Right forelimb (tissue), 1 donor: ENCODE results near the gene DNAJC5G.
A peak's percentile ranks its signal among the peaks of the same experiment; 100 is the strongest.
"Not testable (repeated sequence)": the region's sequence is repeated elsewhere in the genome, so short reads cannot be mapped to it uniquely, and the experiment has no call there.

Source experiments
- DNase-seq: peaks from one replicate; pipeline ENCODE4 v3.0.0-alpha.2; 2018

Gene DNAJC5G

DNA sequence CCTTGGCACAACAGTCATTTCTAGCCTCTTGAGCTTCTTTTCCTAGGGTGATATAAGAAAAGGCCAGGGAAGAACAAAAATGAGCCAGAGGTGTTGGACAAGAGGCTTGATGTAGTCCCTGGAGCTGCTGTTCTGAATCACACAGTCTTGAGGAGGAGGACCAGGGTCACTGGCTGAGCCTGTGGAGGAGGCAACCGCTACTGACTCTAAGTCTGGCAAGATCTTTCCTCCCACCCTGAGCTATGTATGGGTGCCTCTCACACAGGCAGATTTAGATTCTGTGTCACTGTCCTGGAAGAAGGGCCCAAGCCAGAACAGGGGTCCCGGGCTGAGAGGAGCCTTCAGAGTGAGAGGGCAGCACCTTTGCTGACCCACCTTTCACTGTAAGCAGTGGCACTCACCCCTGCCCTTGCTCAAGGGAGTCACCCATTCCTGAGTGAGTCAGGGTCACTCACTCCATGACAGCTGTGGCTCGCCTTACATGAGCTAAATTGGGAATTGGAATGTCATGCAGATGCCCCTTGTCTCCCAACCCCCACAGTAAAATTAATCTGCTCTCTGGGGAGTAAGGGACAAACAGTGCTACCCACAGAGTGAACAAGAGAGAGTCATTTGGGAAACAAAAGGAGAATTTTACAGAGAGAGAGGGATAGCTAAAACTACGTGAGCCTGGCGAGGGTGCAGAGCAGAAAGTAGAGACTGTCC, 6.8 kb downstream of the DNAJC5G start, which contains the start of gene TRIM54:
TSS of gene TRIM54 (plus strand) at position 575 of the 705 bp plus-strand sequence. CDS start 303 bp downstream, outside the sequence.
- no peak for DNase-seq

DNA sequence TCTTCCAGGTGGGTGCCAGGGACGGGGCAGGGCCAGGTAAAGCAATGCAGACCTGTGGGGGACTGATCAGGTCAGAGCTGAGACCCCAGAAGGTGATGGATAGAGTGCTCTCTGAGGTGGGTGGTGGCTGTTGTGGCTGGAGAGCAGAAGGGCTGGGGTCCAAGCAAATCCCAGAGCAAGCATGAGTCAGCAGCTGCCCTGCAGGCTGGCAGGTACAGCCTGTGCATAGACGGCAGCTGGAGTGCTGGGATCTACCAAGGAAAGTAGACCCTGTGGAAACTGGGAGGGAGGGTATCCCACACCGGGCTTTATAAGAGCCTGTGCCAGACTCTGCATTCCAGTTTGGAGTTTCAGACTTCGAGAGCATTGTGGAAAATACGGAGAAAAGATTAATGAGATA, 7.7 kb downstream of the DNAJC5G start:
- DNase-seq = no peak

DNA sequence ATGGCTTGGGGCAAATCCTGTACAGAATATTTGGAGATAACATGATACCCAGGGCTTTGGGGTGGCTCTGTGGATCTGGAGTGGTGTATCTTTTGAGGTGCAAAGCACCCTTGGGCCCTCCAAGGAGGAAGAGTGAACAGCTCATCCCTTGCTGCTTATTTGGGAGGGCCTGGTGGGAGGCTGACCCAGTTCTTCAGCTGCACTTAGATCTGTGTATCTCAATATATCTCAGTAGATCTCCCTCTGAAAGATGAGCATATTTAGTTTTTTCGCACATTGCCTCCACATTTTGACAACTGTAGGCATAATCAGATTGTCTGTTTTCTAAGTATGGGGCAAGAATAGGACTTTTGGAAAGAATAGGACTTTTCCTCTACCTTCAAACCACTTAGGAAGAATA, 9.8 kb downstream of the DNAJC5G start:
- DNase-seq = no peak

DNA sequence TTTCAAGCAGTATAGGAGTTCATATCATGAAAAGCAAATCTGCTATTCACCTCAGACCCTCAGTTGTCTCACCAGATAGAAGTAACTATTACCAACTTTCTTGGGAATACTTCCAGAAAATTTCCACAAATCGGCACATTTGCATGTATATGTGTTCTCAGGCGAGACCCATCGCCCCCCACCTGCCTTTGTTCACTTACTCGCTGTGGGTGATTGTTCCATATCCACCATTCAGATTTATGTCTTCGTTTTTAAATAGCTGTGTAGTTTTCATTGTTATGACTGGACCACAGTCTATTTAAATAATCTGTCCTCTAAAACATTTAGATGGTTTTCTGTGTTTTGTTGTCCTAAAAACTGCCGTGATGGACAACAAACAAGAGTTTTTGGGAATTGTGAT, 10.2 kb downstream of the DNAJC5G start:
- no peak for DNase-seq

DNA sequence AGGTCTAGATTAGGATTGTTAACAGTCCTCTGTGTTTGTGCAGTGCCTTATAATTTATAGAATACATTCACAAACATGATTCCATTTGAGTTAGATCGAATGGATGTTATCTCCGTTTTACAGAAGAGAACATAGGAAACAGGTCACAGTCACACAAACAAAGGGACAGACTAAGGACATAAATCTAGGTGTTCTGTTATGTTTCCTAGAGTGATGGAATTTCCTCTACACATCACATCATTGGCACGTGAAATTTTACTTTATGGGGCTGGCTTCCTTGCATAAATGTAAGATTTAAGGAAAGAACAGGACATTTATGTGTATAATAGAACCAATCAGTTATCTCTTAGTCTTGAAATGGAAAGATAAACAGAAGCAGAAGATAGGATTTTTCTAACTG, 13.4 kb downstream of the DNAJC5G start:
- no peak for DNase-seq

DNA sequence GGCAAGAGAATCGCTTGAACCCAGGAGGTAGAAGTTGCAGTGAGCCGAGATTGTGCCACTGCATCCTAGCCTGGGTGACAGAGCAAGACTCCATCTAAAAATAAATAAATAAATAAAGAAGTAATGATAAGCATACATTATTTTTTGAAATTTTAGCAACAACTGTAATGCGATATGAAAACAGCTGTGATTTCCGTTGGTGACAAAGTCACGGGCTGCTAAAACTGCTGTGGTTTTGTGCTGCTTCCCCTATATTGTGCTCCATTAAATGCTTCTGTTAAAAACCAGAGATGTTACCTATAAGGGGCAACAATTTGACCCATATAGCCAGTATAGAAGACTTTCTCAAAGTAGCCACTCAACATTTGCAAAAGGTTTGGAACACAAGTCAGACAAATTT, 15.3 kb downstream of the DNAJC5G start:
- DNase-seq = no peak

DNA sequence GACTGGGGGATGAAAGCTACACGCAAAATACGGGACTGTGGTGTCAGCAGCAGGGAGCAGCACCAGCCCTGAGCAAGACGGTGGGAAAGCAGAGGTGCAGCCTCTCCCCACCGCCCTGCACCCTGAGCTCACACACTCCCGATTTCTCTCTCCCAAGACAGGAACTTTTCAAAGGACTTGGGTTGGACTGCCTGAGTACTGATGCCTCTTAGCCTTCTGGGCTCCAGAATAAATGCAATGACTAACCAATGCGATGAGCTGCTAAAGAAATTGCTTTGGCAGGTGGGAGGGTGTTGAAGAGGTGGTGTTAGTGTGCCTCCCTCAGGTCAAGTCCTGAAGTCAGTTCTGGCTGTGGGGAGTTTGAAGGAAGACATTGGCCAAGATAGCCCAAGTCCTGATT, 16.6 kb downstream of the DNAJC5G start:
- no peak for DNase-seq

DNA sequence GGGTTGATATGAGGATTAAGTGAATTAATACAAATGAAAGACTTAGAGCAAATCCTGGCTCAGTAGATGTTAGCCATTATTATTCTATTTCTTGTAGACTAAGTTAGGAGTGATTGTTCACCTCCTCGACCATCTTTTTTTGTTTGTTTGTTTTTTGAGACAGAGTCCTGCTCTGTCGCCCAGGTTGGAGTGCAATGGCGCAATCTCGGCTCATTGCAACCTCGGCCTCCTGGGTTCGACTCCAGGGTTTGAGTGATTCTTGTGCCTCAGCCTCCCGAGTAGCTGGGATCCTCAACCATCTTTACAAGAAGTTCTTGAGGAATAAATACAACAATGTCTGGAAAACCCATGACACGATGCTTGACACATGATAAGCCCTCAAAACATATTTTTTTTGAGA, 19.7 kb downstream of the DNAJC5G start:
- DNase-seq = no peak

DNA sequence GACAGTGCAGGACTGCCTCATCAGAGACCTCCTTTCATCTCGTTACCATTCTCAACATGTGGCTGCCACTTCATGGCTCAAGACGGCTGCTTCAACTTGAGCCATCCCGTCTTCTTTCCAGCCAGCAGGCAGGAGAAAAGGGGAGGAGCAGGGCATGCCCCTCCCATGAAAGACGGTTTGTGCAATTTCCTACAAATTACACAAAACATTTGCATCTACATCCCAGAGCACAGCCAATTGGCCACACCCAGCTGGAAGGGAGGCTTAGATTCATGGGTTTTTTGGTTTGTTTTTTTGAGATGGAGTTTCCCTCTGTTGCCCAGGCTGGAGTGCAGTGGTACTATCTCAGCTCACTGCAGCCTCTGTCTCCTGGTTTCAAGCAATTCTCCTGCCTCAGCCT, 21.2 kb downstream of the DNAJC5G start:
- DNase-seq = no peak

DNA sequence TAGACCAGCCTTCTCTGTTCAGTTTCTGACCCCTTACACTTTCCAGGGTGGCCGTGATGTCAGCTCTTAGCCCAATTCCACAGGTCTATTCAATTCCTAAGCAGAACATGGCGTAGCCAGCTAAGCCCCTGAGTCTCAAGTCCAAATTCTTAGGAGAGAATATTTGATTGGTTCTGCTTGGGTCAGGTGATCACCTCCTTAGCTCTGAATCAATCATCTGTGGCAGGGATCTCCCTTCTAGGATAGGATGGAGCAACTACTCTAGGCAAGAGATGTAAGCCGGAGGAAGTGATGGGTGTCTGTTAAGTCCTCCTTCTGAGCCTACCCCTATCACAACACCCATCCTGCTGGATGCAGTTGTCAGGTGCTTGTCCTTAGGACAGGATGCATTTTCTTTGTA, 22.0 kb downstream of the DNAJC5G start:
- DNase-seq = no peak

DNA sequence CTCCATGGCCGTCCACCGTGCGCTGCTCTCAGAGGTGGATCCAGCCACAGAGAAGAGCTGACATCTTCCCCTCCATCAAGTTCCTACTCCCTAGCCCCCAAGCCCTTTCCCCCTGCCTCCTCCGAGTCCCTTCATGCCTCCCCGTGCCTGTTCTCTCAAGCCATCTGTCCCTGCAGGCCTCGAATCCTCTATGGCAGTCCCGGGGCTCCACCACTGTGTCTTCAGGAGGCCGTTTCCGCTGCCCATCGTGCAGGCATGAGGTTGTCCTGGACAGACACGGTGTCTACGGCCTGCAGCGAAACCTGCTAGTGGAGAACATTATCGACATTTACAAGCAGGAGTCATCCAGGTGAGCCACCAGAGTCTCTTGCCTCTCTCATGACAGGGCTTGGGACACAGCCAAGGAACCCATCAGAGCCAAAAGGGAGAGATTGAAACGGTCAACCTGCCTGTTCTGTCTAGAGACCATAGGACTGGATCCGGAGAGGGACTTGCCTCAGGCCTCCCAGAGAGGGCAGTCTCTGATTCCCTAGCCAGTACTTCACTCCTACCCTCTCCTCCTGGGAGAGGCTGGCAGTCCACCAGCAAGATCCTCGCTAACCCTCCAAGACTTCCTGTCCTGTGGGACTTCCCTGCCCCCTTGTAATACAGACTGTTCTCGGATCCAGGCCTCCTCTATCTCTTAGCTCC, 23.3 kb downstream of the DNAJC5G start:
- no peak for DNase-seq

DNA sequence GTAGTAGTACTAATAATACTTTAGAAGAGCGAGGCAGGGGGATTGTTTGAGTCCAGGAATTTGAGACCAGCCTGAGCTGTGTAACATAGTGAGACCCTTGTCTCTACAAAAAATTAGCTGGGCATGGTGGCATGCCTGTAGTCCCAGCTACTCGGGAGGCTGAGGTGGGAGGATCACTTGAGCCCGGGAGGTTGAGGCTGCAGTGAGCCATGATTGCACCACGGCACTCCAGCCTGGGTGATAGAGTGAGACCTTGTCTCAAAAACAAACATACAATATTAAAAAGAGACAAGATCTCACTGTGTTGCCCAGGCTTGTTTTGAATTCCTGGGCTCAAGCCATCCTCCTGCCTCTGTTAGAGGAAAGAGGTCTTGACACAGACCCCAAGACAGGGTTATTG, 25.4 kb downstream of the DNAJC5G start:
- not testable (repeated sequence) for DNase-seq

DNA sequence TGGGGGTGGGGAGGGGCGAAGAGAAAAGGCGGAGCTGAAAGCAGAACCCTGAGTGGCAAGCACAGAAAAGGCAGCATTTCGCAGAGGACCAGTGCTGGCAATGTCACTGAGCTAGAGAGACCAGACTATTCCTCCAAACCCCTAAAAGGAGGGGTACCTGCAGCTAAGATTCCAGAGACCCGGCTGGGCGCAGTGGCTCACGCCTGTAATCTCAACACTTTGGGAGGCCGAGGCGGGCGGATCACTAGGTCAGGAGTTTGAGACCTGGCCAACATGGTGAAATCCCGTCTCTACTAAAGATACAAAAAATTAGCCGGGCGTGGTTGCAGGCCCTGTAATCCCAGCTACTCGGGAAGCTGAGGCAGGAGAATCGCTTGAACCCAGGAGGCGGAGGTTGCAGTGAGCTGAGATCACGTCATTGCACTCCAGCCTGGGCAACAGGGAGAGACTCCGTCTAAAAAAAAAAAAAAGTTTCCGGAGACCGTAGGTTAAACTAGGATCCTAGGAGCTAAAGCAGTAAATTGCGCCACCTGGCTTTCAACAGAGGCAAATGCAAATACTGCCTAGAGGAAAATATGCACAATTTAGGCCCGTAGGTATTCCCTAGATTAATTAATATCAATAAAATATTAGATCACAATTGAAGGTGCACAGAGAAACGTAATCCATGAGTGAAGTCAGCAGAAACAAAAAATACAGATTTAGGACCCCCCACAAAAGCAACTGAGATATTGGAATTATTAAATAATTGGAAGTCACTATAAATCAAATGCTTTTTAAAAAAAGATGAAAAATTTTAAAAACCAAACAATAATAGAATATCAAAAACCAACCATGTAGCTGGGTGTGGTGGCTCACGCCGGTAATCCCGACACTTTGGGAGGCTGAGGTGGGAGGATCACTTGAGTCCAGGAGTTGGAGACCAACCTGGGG, 28.1 kb downstream of the DNAJC5G start:
- no peak for DNase-seq

DNA sequence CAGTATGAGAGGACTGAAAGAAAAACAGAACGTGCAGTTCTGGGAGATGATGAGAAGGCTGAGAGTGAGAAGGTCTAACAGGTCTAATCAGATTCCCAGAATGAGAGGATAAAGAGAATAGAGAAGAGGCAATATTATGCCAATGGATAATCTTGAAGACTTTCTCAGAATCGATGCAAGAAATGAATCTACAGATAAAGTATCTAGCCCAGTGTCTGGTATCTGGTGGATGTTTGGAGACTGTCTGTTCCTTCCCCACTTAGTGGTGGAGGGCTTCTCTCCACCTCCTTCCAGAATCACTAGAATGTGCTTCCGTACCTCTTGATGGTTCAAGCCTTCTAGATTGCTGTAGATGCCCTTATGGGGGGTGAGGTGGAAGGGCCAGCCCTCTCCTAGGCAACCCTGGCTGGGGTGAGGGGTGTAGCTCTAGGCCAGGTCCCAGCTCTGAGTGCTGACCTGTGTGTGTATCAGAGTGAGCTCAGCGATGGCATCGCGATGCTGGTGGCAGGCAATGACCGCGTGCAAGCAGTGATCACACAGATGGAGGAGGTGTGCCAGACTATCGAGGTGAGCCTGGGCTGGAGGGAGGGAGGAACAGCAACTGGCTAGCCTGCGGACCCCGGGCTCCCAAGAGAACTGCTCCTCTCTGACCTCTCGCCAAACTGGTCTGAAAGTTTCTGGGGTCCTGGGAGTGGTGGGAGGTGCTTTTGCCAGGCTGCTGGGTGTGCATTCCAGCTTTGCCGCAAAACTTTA, 29.4 kb downstream of the DNAJC5G start:
- DNase-seq = no peak

DNA sequence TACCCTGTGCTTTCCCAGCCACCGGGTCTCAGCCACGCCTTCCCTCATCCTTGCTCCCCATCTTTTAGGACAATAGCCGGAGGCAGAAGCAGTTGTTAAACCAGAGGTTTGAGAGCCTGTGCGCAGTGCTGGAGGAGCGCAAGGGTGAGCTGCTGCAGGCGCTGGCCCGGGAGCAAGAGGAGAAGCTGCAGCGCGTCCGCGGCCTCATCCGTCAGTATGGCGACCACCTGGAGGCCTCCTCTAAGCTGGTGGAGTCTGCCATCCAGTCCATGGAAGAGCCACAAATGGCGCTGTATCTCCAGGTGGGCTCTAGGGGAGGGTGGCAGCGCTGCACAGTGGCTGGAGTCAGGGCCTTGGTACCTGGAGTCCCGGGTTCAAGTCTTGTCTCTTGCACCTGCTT, 30.3 kb downstream of the DNAJC5G start:
- DNase-seq = no peak

DNA sequence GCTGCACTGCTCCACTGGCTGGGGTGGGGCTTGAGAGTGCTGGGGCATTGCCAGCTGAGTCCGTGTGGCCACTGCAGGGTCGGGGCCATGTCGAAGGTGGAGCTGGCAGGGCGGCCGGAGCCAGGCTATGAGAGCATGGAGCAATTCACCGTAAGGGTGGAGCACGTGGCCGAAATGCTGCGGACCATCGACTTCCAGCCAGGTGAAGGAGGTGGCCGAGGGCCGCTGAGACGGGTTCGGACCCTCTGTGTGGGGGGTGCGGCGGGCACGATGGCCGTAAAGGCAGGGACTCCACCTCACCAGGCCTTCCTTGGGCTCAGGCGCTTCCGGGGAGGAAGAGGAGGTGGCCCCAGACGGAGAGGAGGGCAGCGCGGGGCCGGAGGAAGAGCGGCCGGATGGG, 30.9 kb downstream of the DNAJC5G start:
- DNase-seq = no peak

DNA sequence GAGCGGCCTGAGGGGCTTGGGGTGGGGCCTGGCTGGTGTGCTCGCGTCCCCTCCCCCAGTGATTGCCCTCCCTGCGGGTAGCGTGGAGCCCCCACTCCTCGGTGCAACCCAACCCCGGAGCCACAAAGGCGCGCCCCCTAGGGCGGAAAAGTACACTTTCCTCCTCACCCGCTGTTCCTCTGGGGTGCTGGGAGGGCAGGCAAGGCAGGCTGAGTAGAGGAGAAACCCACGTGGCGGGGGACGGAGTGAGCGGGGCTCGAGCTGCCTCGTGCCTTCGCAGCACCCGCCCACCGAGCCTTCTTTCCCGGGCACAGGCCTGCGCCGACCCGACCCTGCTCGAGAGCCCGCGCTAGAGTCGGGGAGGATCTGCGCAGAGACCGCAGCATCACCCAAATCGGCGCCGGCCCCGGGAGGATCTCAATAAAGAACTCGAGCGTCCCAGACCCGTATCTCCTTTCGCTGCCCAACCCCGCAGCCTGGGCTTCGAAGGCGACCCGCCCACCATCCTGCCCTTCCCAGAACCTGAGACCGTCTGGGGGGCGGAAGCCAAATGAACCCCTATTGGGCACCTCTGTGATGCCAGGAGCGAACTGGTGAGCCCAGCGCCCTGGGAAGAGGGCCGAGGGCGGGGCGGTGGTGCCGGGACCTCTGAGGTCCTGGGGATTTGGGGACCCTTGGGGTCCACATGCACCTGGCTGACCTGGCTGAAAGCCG, 31.5 kb downstream of the DNAJC5G start:
- no peak for DNase-seq

DNA sequence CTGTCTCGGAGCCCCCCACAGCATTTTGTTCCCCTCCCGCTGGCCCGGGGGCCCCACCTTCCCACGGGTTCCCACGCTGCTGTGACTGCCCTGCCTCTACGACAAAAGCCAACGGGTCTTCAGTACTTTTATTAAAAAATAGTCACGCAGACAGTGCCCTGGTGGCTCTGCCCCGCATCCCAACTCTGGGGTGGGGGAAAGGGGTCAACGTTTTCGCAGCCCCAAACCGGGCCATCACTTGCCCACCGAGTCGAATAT, 32.0 kb downstream of the DNAJC5G start:
- no peak for DNase-seq

DNA sequence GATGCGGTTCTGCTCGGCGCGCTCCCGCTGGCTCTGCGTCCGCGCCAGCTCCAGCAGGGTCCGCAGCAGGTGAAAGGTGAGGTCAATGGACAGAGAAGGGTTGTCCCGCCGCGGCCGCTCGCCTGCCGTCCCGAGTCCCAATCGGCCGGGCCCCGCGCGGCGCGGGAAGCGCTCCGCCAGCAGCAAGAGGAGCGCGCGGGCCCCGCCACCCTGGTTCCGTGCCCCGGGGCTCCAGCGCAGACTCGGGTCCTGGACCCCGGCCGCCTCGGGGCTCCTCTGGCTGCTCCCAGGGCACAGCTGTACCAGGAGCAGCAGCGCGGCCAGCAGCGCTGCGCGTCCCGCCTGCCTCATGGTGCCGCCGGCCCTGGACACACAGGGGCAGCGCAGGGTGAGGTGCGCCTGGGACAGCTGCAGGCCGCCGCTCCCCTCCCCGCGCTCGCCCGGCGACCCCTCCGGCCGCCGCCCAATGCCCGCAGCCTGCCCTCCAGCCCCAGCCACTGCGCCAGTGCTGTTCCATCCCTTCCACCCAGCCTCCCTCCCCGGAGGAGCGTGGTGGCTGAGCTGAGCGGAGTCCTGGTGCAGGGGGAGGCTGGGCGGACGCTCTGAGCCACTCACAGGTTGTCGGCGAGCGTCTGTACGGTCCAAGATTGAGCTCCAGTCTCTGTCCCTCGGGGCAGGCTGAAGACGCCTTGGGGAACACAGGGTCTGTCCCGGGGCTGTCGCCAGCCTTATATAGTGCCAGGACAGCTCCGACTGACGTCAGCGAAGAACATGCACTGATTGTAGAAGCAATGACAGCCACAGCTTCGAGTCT, 32.5 kb downstream of the DNAJC5G start:
- DNase-seq = no peak

DNA sequence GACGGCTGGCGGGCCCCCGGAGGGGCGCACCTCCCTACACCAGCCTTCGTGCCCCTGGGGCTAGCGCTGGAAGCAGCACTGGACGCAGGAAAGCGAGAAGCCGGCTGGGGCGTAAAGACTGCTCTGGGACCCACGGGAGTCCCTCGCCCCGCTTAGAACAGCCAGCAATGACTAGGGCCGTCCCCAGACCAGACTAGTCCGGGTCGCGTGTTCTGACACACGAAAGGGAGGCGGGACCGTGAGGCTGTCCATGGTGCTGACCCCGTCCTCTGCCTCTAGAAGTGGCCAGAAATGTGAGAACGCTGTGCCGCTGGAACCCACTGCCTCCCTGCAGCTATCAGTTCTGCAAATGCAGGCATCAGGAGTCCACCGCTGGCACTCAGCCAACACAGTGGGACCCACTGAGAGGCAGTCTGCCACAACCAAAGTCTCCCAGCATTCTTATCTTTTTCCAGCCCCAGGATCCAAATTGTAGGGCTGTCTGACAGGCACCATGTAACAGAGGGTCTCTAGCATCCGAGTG, 33.2 kb downstream of the DNAJC5G start, which contains the start of gene UCN:
TSS of gene UCN (minus strand) at position 87 of the 523 bp plus-strand sequence. CDS start 550 bp downstream, outside the sequence.
- peak; percentile 74 for DNase-seq

DNA sequence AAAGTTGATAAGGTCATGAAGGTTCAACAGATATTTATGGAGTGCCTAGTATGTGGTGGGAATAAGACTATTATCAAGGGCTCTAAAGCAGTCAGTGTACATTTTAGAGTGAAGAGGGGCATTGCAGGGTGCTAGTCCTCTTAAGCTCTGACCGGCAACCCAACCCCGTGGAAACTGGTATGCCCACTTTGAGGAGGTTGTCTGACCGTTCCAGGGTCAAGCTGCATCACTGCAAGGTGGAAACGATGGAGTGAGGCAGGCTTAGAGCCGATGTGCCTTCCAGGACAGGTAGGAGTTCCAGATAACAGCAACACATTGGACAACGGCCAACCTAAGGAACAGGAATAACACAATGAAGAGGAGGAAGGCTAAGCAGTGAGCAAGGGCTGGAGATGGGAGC, 34.4 kb downstream of the DNAJC5G start:
- no peak for DNase-seq
